Placental pericyte (primary cell): ENCODE results near the gene FHL3. TPM values are rescaled to one million over a fixed set of nuclear protein-coding genes. Genes with fewer than 3 reads are reported as not detected.

Experiments
- small RNA-seq: library from RNA; depleted of rRNA; stranded (forward); fragments of <200 nt; gene quantifications from one replicate; pipeline ENCODE3, GENCODE V24; 2012; ENCODE audit warnings: low replicate concordance
- total RNA-seq: library from RNA; depleted of rRNA; stranded (reverse); fragments of >200 nt; gene quantifications from 2 replicates; pipeline ENCODE4 v1.2.3, GENCODE V29; 2012

The FHL3 gene
- total RNA-seq, result 34.4 and 36.1 TPM in 2 replicates

GRCh38 chr1:38005195-38006007 lies at the start of gene FHL3:
Gene FHL3 (minus strand): TSS chr1:38005514. CDS start chr1:37999412, 6,102 bp downstream.

DNA sequence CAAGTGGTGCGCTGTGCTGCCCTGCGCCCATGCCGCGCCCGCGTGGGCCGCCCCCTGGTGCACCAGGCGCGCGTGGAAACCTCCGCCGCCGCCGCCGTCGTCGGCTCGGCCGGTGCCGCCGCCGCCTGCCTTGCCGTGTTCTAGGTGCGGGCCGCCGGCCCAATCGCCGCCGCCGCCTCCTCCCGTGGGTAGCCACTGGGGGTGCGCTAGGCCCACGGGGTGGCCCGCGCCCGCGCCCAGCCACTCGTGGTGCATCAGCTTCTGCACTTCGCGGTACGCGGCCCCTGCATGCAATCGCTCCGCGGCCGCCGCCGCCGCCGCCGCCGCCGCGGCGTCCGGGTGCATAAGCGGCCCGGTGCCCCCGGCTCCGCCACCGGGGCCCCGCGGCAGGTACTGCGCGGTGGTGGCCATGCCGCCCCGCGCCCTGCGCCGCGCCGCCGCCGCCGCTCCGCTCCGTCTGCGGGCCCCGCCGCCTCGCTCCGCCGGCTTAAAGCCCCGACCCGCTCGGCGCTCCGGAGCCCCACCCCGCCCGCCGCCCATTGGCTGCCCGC lies 41.1 kb upstream of the FHL3 start, which contains the start of gene POU3F1:
Gene POU3F1 (minus strand): TSS at position 461 of the 551 bp plus-strand sequence. CDS start 50 bp downstream, at position 411.

DNA sequence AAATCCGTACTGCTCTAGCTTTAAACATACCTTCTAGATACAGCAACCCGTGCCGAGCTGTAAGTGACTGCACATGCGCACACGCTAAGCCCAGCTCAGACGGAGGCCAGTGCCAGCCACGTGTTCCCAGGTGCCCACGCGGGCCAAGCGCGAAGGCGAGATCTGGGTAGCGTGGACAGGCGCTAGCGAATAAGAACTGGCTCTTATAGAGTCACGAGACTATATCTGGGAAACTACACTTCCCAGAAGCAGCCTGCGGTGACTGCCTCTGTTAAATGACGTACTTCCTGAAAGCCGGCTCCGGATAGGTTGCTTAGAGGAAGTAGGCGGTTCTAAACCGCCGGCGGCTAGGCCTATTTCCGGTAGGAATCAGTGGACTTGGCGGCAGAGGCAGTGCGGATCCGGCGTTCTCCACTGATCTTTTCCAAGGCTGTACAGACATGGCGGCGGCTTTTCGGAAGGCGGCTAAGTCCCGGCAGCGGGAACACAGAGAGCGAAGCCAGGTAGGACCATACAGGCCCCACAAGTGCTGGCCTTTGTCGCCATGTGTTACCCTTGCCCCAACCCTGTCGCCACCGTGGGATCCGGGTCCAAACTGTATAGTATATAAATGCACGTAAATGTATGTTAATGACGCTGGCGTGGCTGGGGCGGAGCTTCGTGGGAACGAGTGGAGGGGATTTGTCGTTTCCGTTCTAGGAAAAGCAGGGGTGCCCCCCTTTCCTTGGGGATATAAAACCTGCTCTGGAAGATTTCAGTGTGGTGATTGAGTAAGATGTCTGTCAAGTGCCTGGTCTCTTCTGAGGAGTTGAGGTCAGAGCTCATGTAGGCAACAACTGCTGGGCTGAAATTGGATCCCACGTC lies 7.3 kb upstream of the FHL3 start, which contains the start of gene UTP11:
Gene UTP11 (plus strand): TSS at position 372 of the 864 bp plus-strand sequence. CDS start 69 bp downstream, at position 441.

Small RNAs within 50 kb of the gene (small RNA-seq; reads per million reads assigned to genes)
- gene RF00017 (not detected), gene RNU6-510P (not detected)

Other genes starting within 250 kb of the FHL3 start
- not detected in 2 replicates for gene EPHA10, start 240.4 kb downstream of the FHL3 start, total RNA-seq
- 0.57 and 0.66 TPM in 2 replicates for gene MANEAL, start 211.7 kb downstream of the FHL3 start, total RNA-seq
- gene C1orf122, start 197.7 kb downstream of the FHL3 start, total RNA-seq, result 18.9 and 23.9 TPM in 2 replicates
- 23.9 and 34.9 TPM in 2 replicates for gene YRDC, start 197.3 kb downstream of the FHL3 start, total RNA-seq
- 3.7 and 4.4 TPM in 2 replicates for gene MTF1, start 145.9 kb downstream of the FHL3 start, total RNA-seq
- gene INPP5B, start 58.5 kb downstream of the FHL3 start, total RNA-seq, result 30.9 and 44.9 TPM in 2 replicates
- 85.1 and 89.5 TPM in 2 replicates for gene SF3A3, start 15.5 kb downstream of the FHL3 start, total RNA-seq
- gene UTP11, start 7.2 kb upstream of the FHL3 start, total RNA-seq, result 44.4 and 69.9 TPM in 2 replicates
- 0.14 TPM in 1 of 2 replicates, not detected in the other for gene POU3F1, start 41.3 kb upstream of the FHL3 start, total RNA-seq